Femur (tissue), 1 donor: ENCODE data around the gene MCRIP2.

ENCODE experiments used
- DNase-seq: peaks from one replicate; pipeline ENCODE4 v3.0.0-alpha.2; 2017

The MCRIP2 gene

DNA sequence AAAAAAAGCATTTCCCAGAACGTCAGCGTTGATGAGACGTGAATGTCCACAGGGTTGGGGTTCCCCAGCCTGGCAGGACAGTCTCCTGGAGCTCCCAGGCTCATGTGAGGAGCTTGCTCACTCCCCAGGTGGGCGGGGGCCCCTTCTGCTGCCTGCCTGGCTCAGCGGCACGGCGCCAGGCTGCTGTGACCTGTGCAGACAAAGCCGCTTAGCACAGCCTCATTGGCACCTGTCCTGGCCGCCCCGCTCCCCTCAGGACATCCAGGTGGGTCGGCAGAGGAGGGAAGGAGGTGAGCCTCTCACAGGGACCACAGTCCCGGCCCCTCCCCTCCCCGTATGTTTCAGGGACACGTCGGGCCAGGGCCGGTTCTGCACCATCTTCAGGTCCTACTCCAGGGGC, 23.8 kb upstream of the MCRIP2 start:
- peak; percentile 13 for DNase-seq

DNA sequence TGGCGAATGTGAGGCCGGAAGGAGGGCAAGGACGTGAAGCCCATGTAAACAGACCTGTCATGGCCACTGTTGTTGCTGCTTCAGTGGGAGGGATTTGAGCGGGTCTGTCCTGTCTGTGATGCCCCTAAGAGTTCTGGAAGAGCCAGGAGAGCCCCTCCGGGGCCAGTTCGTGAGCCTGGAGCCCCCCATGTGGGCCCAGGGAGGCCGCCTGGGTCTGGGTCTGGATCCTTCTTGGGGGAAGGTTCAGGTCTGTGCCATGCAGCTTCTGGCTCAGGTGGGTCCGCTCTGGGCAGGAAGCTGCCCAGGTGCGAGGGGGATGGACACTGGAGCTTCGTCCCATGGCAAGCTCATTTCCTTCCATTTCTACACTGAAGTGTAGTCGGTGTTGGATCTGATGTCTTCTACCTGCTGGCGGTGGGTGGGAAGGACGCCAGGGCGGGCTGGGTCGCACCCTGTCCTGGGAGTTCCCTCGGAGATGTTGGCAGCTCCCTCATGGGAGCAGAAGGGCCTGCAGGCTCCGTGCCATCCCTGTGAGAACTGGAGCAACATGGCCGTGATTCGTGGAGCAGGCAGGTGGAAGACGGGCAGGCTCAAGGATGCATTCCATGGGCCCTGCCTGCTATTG, 22.0 kb upstream of the MCRIP2 start:
- DNase-seq, result no peak

GRCh38 chr16:620700-621525, 20.7 kb upstream of the MCRIP2 start:
- peak; percentile 18 for DNase-seq

DNA sequence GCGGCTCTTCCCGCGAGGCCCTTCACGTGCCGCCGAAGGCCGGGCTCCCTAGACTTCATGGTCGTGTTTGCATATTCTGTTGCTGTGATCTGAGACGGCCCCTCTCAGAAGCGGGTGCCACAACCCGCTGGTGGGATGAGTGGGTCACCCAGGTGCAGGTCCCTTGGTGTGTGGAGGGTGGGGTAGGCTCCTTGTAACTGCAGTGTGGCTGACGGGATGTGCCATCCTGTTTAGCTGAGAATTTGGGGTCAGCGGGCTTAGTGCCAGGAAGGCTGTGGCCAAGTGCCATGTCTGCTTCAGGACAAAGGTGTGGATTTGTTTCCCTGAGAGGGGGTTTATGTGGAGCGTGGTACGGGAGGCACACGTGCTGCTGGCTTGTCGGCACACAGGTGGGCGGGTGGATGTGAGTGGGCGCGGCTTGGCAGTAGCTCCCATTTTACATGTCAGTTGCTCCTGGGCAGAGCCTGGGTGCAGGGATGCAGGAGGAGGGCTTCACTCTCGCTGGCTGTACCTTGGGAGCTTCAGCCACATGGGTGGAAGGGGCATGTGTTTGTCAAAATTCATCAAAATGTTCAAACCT, 20.0 kb upstream of the MCRIP2 start:
- DNase-seq, result peak; percentile 21

DNA sequence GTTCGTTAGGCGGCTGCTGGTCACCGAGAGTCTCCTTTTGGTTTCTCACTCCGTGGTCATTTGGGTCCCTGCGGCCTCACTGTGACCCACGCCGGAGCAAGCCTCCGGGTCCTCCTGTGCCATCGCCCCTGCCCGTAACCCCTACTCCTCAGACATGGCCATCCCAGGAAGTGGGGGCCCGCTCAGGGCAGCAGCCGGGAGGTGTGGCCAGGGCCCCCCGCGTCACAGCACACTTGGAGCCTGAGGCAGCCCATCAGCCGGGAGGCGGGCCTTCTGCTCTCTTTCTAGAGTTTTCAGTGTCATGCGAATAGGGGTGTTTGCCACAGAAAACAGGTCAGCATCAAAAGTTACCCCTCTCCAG, 18.7 kb upstream of the MCRIP2 start:
- DNase-seq, result no peak

DNA sequence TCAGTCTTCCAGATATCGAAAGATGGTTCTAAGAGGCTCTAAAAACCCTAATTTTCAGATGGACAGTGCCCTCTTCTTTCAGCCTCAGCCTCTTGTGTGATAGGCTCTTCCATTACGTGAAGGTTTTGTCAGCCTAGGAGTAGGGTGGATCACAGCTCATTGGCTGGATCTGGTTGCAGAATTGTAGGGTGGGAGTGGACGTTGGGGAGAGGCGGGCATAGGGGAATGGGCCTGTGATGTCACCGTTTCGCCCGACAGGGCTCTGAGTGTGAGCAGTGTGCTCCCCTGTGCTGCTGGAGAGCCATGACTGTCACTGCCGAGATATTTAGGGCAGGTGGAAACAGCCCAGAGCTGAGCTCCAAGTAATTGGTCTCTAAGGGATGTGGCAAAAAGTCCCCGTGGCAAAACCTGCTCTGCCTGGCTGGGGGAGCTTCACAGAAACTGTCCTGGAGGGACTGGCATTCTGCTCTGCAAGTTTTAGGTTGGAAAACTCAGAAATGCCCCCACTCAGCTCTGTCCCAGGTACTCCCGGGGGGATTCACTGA, 17.0 kb upstream of the MCRIP2 start:
- DNase-seq, result no peak

- DNase-seq, result peak; percentile 18
Measured at GRCh38 chr16:625117-625976, 16.3 kb upstream of the MCRIP2 start.

DNA sequence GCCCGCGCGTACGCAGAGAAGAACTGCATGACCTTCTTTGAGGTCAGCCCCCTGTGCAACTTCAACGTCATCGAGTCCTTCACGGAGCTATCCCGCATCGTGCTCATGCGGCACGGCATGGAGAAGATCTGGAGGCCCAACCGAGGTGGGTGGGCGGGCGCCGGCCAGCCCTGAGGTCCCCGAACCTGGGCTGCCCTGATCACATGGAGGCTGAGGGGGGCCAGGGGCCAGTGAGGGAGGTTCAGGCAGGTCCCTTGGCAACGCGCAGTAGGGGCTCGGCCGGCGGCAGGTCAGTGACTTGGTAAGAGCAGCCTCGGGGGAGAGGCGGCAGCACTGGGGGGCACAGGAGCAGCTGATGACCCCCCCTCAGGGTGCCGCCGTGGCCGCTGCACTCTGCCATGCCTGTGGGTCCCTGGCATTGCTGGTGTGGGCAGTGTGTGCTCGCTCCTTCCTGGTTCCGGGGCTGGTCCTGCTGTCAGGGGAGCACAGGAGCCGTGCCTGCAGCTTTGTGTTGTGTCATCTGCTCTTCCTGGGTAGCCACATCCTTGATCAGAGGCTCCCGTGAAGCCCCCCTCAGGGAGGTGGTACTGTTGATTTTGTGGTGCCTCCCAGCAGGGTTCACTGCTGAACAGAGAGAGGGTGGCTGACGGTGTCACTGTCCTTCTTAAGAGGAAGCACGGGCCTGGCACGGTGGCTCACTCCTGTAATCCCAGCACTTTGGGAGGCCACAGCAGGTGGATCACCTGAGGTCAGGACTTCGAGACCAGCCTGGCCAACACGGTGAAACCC, 15.5 kb upstream of the MCRIP2 start:
- no peak for DNase-seq

- DNase-seq, result no peak
Measured at GRCh38 chr16:626787-627453, 14.7 kb upstream of the MCRIP2 start.

DNA sequence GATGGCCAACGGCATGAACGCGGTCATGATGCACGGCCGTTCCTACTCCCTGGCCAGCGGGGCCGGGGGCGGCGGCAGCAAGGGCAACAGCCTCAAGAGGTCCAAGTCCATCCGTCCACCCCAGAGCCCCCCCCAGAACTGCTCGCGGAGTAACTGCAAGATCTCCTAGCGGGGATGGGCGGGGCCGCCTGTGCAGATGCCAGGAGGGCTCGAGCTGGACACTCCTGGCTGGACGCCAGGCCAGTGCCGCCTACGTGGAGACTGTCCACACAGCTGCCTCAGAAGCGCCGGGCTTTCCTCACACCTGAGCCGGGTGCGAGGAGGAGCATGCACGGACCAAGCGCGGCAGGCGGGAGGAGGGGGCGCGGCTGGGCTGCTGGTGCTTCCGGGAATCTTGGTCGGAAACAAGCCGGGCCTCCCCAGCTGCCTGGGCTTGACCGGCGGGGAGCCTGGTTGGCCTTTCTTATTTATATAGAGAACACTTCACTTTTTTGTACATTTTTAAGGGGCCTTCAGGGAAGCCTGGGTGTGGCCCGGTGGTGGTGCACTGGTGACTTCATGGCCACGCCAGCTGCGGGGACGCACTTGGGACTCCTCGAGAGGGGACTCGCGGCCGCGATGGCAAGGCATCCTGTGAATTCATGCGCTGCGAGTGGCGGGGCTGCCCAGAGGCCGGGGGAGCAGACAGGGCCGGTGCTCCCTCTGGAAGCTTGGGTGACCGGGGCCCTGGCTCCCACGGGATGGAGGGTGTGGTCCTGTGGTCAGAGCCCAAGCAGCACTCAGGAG, 14.0 kb upstream of the MCRIP2 start:
- peak; percentile 50 for DNase-seq

DNA sequence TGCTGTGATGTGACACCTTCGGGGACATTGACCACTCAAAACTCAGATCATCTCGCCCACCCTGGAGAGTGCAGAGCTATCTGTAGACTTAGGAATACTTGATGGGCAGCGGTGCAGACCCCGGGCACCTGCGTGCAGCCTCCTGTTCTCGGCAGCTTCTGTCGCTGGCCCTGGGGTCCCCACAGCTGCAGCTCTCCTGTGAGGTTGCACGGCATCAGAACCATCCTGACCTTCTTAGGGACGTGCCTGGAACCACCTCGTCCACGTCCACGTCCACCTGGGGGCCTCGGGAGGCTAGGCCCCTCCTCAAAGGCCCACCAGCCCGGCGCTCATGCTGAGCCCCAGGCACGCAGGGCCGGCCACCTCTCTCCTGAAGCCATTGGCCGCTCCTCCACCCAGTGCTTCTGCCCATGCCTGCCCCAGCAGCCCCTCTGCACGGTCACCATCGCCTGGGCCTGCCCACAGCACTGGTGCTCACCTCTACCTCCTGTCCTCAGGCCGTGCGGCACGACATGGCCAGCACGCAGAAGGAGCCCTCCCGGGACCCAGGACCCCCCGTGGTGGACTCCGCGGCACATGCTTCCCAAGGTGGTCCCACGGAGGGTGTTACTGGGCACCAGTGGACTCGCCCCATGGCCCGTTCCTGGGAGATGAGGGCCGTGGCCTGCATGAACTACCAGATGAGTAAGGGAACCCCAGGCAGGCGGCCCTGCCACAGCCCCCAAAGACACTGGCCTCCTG, 13.1 kb upstream of the MCRIP2 start:
- DNase-seq, result no peak

GRCh38 chr16:629185-629832, 12.3 kb upstream of the MCRIP2 start:
- peak; percentile 76 for DNase-seq

GRCh38 chr16:629833-630248, 11.8 kb upstream of the MCRIP2 start:
- no peak for DNase-seq

DNA sequence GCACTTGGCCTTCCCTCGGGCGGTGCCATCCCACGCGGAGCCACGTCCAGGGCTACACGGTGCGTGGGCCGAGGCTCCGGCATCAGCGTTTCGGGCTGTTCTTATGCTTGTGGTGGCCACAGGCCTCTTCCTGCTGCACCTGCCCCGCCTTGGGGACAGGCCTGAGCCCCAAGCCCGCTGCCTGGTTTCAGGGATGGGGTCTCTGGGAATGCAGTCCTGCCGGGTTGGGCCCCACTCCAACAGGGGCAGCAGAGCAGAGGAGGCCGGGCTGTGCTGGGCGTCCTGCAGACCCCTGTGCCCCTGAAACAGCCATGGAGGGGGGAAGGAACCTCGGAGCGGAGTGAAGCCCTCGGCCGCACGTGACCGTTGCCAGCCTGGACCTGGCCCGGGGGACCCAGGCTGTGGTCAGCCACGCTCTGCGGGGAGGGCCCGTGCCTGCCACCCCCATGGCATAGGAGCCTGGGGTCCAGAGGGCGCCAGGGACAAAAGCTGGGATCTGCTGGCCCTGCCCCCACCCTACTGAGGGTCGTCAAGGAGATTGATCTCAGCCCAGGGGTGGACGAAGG, 11.3 kb upstream of the MCRIP2 start:
- DNase-seq, result peak; percentile 31

DNA sequence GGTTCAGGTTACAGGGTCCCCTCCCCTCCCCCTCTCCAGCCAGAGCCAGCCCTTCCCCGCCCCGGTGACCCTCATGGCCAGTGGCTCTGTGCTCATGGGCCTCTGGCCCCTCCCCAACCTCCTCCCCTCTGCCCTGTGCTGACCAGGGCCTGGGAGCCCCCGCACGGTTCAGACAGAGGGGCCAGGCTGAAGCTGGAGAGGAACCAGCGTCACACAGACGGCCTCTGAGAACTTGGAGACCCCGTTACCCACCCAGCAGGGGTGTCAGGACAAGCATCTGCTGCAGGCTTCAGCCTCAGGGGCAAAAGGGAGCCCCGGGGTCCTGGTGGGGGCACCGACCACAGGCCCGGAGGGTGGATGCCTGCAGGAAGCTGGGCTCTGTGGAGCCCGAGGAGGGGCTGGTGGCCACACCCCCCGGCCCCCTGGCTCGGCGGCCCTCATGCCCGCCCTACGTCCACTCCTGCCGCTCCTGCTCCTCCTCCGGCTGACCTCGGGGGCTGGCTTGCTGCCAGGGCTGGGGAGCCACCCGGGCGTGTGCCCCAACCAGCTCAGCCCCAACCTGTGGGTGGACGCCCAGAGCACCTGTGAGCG, 10.7 kb upstream of the MCRIP2 start, which contains the start of gene WFIKKN1:
TSS of gene WFIKKN1 (plus strand) at position 171 of the 591 bp plus-strand sequence. CDS start at position 440, 269 bp downstream.
- peak; percentile 60 for DNase-seq

GRCh38 chr16:631808-632358, 9.7 kb upstream of the MCRIP2 start:
- DNase-seq, result no peak

DNA sequence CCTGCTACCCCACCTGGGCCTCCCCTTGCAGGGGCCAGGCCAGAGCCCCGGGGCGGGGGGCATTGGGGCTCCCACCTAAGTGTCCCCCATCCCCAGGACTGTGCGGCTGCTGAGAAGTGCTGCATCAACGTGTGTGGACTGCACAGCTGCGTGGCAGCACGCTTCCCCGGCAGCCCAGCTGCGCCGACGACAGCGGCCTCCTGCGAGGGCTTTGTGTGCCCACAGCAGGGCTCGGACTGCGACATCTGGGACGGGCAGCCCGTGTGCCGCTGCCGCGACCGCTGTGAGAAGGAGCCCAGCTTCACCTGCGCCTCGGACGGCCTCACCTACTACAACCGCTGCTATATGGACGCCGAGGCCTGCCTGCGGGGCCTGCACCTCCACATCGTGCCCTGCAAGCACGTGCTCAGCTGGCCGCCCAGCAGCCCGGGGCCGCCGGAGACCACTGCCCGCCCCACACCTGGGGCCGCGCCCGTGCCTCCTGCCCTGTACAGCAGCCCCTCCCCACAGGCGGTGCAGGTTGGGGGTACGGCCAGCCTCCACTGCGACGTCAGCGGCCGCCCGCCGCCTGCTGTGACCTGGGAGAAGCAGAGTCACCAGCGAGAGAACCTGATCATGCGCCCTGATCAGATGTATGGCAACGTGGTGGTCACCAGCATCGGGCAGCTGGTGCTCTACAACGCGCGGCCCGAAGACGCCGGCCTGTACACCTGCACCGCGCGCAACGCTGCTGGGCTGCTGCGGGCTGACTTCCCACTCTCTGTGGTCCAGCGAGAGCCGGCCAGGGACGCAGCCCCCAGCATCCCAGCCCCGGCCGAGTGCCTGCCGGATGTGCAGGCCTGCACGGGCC, 8.9 kb upstream of the MCRIP2 start:
- DNase-seq, result no peak
